GM12801 (cell line): ENCODE data around the gene RNF103.

ENCODE experiments used
- TF ChIP-seq, protein P1 (sequence below): IDR thresholded peaks from one replicate; pipeline ENCODE4 v1.5.1; 2011; ENCODE audit warnings: control low read depth; ENCODE audit not compliant: insufficient read length; ENCODE audit errors: extremely low read depth

The RNF103 gene

GRCh38 chr2:86584151-86584913, 39.3 kb downstream of the RNF103 start:
- TF ChIP-seq, protein P1, sequence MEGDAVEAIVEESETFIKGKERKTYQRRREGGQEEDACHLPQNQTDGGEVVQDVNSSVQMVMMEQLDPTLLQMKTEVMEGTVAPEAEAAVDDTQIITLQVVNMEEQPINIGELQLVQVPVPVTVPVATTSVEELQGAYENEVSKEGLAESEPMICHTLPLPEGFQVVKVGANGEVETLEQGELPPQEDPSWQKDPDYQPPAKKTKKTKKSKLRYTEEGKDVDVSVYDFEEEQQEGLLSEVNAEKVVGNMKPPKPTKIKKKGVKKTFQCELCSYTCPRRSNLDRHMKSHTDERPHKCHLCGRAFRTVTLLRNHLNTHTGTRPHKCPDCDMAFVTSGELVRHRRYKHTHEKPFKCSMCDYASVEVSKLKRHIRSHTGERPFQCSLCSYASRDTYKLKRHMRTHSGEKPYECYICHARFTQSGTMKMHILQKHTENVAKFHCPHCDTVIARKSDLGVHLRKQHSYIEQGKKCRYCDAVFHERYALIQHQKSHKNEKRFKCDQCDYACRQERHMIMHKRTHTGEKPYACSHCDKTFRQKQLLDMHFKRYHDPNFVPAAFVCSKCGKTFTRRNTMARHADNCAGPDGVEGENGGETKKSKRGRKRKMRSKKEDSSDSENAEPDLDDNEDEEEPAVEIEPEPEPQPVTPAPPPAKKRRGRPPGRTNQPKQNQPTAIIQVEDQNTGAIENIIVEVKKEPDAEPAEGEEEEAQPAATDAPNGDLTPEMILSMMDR = no peak

DNA sequence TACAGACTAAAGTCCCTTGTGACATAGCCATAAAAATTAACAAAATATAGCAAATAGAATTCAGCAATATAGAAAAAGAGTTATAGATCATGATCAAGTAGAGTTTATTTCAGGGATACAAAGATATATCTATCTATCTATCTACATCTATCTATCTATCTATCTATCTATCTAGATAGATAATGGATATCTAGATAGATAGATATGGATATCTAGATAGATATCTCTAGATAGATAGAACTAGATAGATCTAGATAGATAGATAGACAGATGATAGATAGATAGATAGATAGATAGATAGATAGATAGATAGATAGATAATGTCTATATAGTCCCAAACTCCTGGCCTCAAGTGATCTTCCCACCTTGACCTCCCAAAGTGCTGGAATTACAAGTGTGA, 43.1 kb downstream of the RNF103 start:
- TF ChIP-seq, protein P1 = no peak

GRCh38 chr2:86577817-86578456, 45.7 kb downstream of the RNF103 start:
- TF ChIP-seq, protein P1 = no peak

GRCh38 chr2:86570059-86570458, 53.6 kb downstream of the RNF103 start:
- TF ChIP-seq, protein P1 = no peak

GRCh38 chr2:86566821-86567190, 56.9 kb downstream of the RNF103 start:
- TF ChIP-seq, protein P1 = no peak

- TF ChIP-seq, protein P1 = no peak
Measured at GRCh38 chr2:86566158-86566820, 57.4 kb downstream of the RNF103 start.

GRCh38 chr2:86563650-86564061, 60.0 kb downstream of the RNF103 start:
- TF ChIP-seq, protein P1 = no peak
